ENCODE measurements around the gene CACNA2D4. TPM values are rescaled to one million over a fixed set of nuclear protein-coding genes. Genes with fewer than 3 reads are reported as not detected.

The CACNA2D4 gene
- total RNA-seq, 1 donor from 2014 or later, result 0.87 TPM

DNA sequence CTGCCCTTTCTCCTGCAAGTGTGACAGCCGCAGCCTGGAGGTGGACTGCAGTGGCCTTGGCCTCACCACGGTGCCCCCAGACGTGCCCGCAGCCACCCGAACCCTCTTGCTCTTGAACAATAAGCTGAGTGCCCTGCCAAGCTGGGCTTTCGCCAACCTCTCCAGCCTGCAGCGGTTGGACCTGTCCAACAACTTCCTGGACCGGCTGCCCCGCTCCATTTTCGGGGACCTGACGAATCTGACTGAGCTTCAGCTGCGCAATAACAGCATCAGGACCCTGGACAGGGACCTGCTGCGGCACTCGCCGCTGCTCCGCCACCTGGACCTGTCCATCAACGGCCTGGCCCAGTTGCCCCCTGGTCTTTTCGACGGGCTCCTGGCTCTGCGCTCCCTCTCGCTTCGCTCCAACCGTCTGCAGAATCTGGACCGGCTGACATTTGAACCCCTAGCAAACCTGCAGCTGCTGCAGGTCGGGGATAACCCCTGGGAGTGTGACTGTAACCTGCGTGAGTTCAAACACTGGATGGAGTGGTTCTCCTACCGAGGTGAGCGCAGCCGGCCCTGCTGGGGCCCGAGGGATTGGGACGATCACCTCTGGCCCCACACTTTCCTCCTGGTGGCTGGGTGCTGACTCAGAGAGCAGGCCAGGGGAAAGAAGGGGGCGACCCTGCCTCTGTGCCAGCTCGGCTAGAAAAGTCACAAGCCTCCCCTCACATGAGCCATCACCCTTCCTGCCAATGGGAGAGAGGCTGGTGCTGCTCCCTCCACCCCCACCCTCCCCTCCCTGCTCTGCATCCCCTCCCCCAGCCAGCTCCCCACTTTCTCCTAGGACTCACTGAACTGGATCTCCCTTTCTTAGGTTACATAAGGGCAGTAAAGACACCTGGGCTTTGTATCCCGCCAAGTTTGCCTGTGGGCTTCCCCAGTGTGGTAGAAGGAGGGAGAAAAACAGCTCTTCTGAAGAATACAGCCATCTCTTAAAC lies 87.2 kb downstream of the CACNA2D4 start:
- DNase-seq (ENCODE audit: extremely low spot score, unreplicated experiment), result peak; percentile 79
- peak overlapping the region; percentile 46 for H3K27ac Mint-ChIP-seq
- TF ChIP-seq, protein P1, sequence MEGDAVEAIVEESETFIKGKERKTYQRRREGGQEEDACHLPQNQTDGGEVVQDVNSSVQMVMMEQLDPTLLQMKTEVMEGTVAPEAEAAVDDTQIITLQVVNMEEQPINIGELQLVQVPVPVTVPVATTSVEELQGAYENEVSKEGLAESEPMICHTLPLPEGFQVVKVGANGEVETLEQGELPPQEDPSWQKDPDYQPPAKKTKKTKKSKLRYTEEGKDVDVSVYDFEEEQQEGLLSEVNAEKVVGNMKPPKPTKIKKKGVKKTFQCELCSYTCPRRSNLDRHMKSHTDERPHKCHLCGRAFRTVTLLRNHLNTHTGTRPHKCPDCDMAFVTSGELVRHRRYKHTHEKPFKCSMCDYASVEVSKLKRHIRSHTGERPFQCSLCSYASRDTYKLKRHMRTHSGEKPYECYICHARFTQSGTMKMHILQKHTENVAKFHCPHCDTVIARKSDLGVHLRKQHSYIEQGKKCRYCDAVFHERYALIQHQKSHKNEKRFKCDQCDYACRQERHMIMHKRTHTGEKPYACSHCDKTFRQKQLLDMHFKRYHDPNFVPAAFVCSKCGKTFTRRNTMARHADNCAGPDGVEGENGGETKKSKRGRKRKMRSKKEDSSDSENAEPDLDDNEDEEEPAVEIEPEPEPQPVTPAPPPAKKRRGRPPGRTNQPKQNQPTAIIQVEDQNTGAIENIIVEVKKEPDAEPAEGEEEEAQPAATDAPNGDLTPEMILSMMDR (conservative IDR thresholded peaks at IDR 0.05), result no peak
- peaks cover 4% of the 10 kb centered on the region for H3K4me1 Mint-ChIP-seq (ENCODE audit: unreplicated experiment)
- peaks cover 60% of the 10 kb centered on the region for H3K27me3 Mint-ChIP-seq
- H3K36me3 Mint-ChIP-seq, result no peaks in the 10 kb centered on the region
- H3K9me3 Mint-ChIP-seq, result no peaks in the 10 kb centered on the region
- no peak overlapping the region for H3K4me3 Mint-ChIP-seq

- peak overlapping the region; percentile 46 for H3K27ac Mint-ChIP-seq
- TF ChIP-seq, protein P1 (conservative IDR thresholded peaks at IDR 0.05), result no peak
- no peaks in the 10 kb centered on the region for H3K9me3 Mint-ChIP-seq
- peaks cover 68% of the 10 kb centered on the region for H3K27me3 Mint-ChIP-seq
- no peak overlapping the region for H3K4me3 Mint-ChIP-seq
- H3K4me1 Mint-ChIP-seq (ENCODE audit: unreplicated experiment), result peaks cover 4% of the 10 kb centered on the region
- no peaks in the 10 kb centered on the region for H3K36me3 Mint-ChIP-seq
- DNase-seq (ENCODE audit: extremely low spot score, unreplicated experiment), result no peak
Measured at GRCh38 chr12:1830401-1830845, 88.0 kb downstream of the CACNA2D4 start.

- Mint-ChIP-seq H3K4me3 (no peak overlapping the region), H3K4me1 (ENCODE audit: unreplicated experiment) (peaks cover 4% of the 10 kb centered on the region)
Measured at GRCh38 chr12:1829306-1829900, 89.0 kb downstream of the CACNA2D4 start.

DNA sequence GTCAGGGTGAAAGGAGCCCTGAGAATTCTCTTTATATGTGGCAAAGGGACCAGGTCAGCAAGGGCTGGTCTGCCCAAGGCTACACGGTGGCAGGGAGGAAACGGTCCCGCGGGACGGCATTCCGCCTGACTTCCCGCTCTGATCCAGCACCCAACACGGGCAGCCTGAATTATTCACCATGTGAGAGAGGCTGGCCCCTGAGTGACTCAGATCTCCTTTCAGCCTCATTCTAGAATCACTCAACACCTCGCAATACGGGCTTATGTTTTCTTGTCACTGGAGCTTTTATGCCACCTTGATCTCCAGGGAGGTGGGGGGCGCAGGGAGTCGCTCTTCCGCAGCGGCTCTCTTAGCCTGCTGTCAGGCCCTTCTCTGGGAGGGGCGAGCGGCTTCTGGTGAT lies 89.6 kb downstream of the CACNA2D4 start:
- no peak for DNase-seq (ENCODE audit: extremely low spot score, unreplicated experiment)
- Mint-ChIP-seq H3K4me3 (no peak overlapping the region), H3K4me1 (ENCODE audit: unreplicated experiment) (peaks cover 4% of the 10 kb centered on the region), H3K9me3 (no peaks in the 10 kb centered on the region), H3K27me3 (peaks cover 72% of the 10 kb centered on the region), H3K27ac (no peak overlapping the region), H3K36me3 (no peaks in the 10 kb centered on the region)
- TF ChIP-seq, protein P1 (conservative IDR thresholded peaks at IDR 0.05), result no peak

More at GRCh38 chr12:1829306-1829900, 89.0 kb downstream of the CACNA2D4 start:
- Mint-ChIP-seq H3K9me3 (no peaks in the 10 kb centered on the region), H3K27me3 (peaks cover 71% of the 10 kb centered on the region), H3K36me3 (no peaks in the 10 kb centered on the region), H3K27ac (no peak overlapping the region)
- TF ChIP-seq, protein P1 (conservative IDR thresholded peaks at IDR 0.05), result no peak
- DNase-seq (ENCODE audit: extremely low spot score, unreplicated experiment), result no peak

GRCh38 chr12:1827826-1828805 lies 90.3 kb downstream of the CACNA2D4 start:
- H3K36me3 Mint-ChIP-seq, result no peaks in the 10 kb centered on the region
- H3K27me3 Mint-ChIP-seq, result peaks cover 70% of the 10 kb centered on the region
- H3K9me3 Mint-ChIP-seq, result no peaks in the 10 kb centered on the region
- DNase-seq (ENCODE audit: extremely low spot score, unreplicated experiment), result no peak
- H3K4me1 Mint-ChIP-seq (ENCODE audit: unreplicated experiment), result peaks cover 4% of the 10 kb centered on the region
- H3K27ac Mint-ChIP-seq, result no peak overlapping the region
- no peak overlapping the region for H3K4me3 Mint-ChIP-seq
- TF ChIP-seq, protein P1 (conservative IDR thresholded peaks at IDR 0.05), result no peak
